Lower leg skin (tissue), 3 donors: Measurements from ENCODE around the gene ZNF22.

Experiments
- POLR2A ChIP-seq, 2 donors: fragments of 450-650 bp; IDR thresholded peaks; one replicate each; pipeline ENCODE4 v1.6.1; 2016 to 2017; ENCODE audit warnings: antibody characterized with exemption in 2 of 2, mild to moderate bottlenecking in 1 of 2, moderate library complexity in 1 of 2
- TF ChIP-seq, protein P1 (sequence below), 3 donors: fragments of 450-650 bp; IDR thresholded peaks; one replicate each; pipeline ENCODE4 v1.5.1; 2016; ENCODE audit warnings: antibody characterized with exemption in 3 of 3, mild to moderate bottlenecking in 3 of 3, moderate library complexity in 2 of 3

DNA sequence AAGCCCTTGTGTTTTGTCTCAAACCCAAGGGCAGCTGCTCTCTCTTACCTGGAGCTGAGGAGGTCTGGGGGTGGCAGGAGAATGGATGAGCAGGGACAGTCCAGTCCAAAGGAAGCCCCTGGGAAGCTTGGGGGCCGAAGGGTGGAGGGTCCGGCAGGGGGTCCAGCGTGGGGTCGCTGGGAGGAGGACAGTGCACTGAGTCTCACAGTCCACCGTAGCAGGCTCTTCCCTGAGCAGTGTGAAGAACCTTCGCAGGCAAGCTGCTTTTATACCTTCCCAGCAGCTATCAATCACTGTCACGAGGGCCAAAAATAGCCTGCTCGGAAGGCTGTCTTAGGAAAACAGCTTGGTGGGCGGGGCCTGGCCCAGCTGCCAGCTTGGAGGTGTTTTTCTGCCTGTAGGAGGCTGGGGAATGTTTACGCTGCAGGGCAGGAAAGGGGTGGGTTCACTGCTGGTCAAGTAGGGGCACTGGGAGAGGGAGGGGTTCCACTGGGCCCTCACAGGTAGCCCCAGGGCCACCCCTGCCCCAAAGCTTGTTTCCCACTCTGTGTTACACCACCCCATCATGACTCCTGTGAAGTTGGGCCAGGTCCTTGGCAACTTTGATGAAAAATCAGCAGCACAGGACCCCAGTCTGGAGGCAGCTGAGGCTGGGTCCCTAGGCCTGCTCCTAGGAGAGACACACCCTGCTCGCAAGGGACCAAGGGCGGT, 22.0 kb upstream of the ZNF22 start, which contains the start of gene DEPP1:
- peak in 1 of 2 donors; percentile 87 for TF ChIP-seq POLR2A (IDR thresholded peaks at IDR 0.05)
- TF ChIP-seq, protein P1, sequence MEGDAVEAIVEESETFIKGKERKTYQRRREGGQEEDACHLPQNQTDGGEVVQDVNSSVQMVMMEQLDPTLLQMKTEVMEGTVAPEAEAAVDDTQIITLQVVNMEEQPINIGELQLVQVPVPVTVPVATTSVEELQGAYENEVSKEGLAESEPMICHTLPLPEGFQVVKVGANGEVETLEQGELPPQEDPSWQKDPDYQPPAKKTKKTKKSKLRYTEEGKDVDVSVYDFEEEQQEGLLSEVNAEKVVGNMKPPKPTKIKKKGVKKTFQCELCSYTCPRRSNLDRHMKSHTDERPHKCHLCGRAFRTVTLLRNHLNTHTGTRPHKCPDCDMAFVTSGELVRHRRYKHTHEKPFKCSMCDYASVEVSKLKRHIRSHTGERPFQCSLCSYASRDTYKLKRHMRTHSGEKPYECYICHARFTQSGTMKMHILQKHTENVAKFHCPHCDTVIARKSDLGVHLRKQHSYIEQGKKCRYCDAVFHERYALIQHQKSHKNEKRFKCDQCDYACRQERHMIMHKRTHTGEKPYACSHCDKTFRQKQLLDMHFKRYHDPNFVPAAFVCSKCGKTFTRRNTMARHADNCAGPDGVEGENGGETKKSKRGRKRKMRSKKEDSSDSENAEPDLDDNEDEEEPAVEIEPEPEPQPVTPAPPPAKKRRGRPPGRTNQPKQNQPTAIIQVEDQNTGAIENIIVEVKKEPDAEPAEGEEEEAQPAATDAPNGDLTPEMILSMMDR (IDR thresholded peaks at IDR 0.05) = no peak
